Fibroblast of peridontal ligament (primary cell): ENCODE measurements around the gene GP1BA.
A peak's percentile ranks its signal among the peaks of the same experiment; 100 is the strongest.
"Not testable (repeated sequence)": the region's sequence is repeated elsewhere in the genome, so short reads cannot be mapped to it uniquely, and the experiment has no call there.

Experiments used
- DNase-seq: peaks from one replicate; pipeline ENCODE4 v3.0.0-alpha.2; 2010; ENCODE audit errors: extremely low read depth

GP1BA gene

DNA sequence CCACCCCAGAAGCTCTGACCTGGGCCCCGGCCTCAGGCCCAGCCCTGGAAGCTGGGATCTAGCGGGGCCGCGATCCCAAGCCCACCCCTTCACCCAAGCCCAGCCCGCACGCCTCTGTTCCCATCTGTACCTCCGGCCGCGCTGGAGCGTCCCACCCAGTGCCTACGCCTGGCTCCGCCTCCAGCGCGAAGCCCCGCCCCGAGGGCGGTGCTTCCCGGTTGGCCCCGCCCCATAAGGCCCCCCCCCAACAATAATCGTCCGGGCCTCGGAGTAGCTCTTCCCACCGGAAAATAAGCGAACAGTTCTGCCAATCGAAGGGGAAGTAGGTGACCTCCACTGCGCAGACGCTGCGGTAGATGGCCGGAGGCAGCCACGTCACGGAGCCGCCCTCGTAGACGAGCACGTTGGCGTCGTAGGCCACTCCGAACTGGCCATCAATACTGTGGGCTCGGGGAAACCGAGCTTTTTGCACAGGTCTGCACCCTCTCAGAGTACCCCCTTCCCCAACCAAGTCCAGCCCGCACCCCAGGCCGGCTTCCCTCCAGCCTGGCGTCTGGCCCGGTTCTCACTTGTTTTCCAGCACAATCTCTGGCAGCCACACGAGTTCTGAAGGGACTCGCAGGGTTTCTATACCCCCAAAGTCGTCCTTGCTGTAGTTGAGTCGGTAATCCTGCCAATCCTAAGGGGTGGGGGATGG is 30.3 kb upstream of the GP1BA start:
- DNase-seq = no peak

DNA sequence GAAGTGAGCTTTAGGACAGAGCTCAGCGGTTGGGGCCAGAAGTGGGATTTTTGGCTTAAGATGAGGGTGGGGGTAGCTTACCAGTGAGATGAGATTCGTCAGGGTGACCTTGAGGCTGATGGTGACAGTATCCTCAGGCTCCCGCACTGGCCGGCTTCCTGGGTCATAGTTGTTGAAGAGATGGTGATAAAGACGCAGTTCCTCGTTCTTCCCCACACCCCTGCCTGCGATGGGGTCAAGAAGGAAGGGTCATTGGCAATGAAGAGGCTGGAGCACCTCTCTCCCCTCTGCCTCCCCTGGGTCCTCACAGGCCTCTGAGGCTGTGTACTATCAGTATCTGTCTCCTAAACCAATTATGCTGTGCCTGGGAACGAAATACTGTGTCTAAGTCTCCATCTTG is 29.5 kb upstream of the GP1BA start:
- DNase-seq = no peak

DNA sequence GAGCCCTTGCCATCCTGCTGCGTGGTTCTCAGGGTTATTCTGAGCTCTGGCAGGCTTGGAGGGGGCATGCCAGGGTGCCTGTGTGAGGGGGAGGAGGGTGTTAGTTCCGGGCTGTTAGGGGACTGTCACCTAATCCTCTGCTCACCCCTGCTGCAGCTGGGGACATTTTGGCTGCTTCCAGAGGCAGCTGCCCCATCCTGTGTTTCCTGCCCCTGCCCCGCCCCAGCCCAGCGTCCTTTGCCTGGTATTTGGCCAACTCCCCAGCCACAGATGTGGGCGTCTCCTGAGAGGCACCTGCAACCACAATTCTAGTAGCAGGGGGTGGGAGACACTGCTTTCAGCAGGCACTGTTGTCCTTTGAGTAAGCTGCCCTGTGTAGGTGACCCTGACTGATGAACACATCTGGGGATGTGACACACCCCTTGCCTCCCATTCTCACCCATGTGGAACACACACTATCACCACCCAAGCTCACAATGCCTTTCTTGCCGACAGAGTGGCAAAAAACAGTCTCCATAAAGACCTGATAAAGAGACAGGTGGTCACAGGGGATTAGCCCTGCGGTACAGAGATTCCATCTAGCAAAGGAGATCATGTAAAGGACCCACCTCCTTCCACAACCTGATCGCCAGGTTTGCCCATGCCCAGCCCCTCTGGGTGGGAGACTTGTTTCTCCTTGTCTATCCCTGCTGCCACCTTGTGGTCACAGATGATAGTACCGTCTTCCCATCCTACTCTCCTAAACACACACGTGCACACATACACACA is 28.8 kb upstream of the GP1BA start, which contains the start of gene CHRNE:
Gene CHRNE, minus strand, starts transcription at position 48 of the 768 bp plus-strand sequence. Its CDS starts 35 bp downstream, at position 13.
- DNase-seq = peak; percentile 74

DNA sequence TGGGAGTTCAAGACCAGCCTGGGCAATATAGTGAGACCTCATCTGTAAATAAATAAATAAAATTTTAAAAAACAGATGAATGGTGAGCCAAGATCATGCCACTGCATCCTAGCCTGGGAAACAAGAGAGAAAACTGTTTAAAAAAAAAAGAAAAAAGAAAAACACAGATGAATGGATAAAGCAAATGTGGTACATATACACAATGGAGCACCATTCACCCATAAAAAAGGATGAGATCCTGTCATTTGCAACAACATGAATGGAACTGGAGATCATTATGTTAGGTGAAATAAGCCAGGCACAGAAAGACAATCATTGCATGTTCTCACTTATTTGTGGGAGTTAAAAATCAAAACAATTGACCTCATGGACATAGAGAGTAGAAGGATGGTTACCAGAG is 25.4 kb upstream of the GP1BA start:
- not testable (repeated sequence) for DNase-seq

DNA sequence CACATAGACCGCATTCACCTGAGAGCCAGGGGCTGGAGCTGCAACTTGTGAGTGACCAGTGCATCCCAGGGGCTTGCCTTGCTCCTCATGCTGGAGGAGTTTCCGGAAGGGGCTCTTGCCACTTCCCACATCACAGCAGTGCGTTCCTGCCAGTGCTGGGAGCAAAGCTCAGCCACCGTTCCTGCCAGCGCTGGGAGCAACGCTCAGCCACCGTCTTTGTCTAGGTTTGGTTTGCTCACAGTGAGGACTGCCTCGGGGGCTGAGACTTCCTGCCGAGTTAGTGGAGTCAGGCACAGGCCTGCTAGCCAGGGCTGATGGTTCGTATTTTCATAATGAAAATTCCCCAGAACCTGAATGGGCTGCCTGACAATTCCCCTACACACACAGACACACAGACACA is 23.8 kb upstream of the GP1BA start:
- no peak for DNase-seq

DNA sequence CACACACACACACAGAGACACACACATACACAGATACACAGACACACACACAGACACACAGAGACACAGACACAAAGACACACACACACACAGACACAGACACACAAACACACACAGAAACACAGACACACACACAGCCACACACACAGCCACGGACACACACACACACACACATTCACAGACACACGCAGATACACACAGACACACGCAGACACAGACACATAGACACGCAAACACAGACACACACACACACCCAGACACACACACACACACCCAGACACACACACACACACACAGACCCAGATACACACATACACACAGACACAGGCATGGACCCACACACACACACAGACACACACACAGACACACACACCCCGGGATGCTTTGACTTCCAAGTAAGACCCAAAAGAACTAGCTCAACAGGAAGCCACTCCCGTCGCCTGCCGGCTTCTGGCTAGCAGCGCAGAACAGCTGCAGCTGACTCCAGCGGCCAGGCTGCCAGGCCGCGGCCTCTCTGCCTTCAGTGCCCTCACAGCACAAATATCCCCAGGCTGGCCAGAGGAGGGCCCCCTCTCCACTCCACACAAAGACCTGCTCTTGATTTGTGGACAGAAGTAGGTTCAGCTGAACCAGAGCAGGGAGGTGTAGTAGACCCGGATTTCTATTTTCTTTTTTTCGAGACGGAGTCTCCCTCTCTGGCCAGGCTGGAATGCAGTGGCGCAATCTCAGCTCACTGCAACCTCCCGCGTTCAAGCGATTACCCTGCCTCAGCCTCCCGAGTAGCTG is 23.2 kb upstream of the GP1BA start:
- DNase-seq = peak; percentile 92

DNA sequence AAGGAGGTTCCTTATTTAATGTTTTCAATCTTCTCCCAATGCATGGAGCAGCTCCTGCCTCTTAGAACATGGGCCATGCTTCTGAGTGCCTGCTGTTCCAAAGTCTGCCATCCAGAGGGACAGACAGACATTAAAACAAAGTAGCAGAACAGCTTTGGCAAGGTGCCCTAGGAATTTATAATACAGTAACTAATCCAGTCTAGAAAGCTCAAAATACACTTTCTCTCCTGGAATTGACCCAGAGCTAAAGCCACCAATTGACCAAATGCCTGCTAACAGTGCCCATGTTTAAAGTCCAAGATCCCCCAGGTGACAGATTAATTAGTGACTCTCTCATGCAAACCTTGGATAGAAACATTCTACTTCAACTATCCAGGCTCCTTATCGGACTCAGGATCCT is 18.1 kb upstream of the GP1BA start:
- peak; percentile 43 for DNase-seq

DNA sequence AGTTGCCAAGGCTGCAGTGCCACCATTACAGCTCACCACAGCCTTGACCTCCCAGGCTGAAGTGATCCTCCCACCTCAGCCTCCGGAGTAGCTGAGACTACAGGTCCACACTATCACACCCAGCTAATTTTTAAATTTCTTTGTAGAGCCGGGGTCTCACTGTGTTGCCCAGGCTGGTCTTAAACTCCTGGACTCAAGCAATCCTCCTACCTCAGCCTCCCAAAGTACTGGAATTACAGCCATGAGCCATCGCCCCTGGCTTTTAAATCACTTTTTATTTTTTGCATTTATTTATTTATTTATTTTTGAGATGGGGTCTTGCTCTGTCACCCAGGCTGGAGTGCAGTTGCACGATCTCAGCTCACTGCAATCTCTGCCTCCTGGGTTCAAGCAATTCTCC is 17.5 kb upstream of the GP1BA start:
- not testable (repeated sequence) for DNase-seq

DNA sequence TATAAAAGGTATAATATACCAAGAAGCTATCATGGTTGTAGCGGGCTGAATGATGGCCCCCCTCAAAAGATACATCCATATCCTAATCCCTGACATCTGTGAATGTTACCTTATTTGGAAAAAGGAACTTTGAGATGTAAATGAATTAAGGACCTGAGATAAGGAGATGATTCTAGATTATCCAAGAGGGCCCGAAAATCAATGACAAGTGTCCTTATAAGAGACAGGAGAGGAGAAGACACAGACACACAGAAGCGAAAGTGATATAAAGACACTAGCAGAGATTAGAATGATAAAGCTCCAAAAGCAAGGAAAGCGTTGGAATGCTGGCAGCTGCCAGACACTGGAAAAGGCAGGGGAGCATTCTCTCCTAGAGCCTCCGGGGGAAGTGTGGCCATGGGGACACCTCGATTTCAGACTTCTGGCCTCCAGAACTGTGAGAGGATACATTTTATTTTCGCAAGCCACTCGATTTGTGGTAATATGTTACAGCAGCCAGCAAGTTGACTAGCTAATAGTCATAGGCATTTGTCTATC is 12.5 kb upstream of the GP1BA start:
- DNase-seq = no peak

DNA sequence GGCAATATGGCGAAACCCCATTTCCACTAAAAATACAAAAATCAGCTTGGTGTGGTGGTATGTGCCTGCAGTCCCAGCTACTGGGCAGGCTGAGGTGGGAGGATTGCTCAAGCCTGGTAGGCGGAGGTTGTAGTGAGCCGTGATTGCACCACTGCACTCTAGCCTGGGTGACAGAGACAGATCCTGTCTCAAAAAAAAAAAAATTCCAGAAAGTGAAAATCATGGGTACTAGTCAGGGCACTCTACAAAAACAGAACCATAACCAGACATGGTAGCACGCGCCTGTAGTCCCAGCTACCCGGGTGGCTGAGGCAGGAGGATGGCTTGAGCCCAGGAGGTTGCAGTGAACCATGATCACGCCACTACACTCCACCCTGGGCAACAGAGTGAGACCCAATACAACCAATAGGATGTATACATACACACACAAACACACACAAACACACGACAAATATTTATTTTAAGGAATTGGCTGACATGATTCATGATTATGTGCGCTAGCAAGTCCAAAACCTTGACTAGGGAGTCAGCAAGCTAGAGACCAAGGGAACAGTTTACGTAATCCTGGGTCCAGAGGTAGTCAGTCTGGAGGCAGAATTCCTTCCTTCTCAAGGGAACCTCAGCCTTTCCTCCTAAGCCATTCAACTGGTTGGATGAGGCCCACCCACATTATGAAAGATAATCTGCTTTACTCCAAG is 11.6 kb upstream of the GP1BA start:
- DNase-seq = peak; percentile 56

DNA sequence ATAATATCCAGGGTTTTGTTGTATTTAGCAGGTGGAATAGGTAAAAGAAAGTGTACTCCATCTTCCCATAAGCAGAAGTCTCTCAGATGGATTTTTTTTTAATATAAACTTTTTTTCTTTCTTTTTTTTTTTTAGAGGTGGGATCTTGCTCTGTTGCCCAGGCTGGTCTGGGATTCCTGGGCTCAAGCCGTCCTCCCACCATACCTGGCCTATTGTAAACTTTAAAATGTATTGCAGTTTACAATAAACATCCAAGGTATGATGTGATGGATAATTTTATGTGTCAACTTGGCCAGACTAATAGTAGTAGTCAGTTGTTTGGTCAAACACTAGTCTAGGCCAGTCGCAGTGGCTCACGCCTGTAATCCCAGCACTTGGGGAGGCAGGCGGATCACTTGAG is 10.8 kb upstream of the GP1BA start:
- DNase-seq = no peak

DNA sequence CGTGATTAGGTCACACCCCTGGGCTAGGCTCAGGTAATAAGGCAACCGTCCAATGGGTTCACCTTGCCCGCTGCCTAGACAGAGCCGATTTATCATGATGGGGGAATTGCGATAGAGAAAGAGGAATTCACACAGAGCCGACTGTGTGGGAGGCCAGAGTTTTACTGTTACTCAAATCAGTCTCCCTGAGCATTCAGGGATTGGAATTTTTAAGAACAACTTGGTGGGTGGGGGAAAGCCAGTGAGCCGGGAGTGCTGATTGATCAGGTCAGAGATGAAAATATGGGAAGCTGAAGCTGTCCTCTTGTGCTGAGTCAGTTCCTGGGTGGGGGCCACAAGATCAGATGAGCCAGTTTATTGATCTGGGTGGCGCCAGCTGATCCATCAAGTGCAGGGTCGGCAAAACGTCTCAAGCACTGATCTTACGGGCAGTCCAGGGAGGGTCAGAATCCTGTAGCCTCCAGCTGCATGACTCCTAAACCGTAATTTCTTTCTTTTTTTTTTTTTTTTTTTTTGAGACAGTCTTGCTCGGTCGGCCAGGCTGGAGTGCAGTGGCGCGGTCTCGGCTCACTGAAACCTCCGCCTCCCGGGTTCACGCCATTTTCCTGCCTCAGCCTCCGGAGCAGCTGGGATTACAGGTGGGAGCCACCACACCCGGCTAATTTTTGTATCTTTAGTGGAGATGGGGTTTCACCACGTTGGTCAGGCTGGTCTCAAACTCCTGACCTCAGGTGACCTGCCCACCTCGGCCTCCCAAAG is 5.3 kb upstream of the GP1BA start:
- not testable (repeated sequence) for DNase-seq

DNA sequence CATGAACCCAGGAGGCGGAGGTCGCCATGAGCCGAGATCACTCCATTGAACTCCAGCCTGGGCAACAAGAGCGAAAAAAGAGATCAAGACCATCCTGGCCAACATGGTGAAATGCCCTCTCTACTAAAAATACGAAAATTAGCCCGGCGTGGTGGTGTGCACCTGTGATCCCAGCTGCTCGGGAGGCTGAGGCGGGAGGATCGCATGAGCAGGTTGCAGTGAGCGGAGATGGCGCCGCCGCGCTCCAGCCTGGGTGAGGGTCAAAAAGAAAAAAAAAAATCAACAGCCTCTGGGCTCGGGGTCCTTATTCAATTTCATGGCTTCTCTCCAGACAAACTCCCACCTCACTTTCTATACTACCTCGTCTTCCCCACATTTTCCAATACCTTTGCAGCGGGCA is 3.2 kb upstream of the GP1BA start:
- DNase-seq = no peak

DNA sequence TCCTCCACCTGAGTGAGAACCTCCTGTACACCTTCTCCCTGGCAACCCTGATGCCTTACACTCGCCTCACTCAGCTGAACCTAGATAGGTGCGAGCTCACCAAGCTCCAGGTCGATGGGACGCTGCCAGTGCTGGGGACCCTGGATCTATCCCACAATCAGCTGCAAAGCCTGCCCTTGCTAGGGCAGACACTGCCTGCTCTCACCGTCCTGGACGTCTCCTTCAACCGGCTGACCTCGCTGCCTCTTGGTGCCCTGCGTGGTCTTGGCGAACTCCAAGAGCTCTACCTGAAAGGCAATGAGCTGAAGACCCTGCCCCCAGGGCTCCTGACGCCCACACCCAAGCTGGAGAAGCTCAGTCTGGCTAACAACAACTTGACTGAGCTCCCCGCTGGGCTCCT is 679 bp downstream of the GP1BA start:
- DNase-seq = no peak

DNA sequence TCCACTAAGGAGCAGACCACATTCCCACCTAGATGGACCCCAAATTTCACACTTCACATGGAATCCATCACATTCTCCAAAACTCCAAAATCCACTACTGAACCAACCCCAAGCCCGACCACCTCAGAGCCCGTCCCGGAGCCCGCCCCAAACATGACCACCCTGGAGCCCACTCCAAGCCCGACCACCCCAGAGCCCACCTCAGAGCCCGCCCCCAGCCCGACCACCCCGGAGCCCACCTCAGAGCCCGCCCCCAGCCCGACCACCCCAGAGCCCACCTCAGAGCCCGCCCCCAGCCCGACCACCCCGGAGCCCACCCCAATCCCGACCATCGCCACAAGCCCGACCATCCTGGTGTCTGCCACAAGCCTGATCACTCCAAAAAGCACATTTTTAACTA is 1.6 kb downstream of the GP1BA start:
- DNase-seq = no peak

DNA sequence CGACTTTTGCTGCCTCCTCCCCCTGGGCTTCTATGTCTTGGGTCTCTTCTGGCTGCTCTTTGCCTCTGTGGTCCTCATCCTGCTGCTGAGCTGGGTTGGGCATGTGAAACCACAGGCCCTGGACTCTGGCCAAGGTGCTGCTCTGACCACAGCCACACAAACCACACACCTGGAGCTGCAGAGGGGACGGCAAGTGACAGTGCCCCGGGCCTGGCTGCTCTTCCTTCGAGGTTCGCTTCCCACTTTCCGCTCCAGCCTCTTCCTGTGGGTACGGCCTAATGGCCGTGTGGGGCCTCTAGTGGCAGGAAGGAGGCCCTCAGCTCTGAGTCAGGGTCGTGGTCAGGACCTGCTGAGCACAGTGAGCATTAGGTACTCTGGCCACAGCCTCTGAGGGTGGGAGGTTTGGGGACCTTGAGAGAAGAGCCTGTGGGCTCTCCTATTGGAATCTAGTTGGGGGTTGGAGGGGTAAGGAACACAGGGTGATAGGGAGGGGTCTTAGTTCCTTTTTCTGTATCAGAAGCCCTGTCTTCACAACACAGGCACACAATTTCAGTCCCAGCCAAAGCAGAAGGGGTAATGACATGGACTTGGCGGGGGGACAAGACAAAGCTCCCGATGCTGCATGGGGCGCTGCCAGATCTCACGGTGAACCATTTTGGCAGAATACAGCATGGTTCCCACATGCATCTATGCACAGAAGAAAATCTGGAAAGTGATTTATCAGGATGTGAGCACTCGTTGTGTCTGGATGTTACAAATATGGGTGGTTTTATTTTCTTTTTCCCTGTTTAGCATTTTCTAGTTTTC is 2.3 kb downstream of the GP1BA start:
- DNase-seq = peak; percentile 38

DNA sequence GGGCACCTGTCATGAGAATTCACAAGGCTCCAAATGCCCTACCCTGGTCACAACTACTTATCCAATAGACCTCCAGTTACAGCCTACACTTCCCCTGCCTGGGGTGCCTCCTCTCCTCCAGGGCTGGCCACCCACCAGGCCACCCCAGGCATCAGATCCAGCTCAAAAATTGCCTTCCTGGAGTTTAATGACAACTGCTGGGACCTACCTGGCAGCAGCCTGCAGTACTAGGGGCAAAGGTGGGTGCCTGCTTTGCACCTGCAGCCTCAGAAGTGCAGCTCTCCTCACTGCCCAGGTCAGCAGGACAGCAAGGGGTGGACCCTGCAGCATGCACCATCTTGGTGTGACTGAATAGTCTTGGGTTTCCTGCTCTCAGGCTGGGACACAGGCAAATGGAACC is 3.6 kb downstream of the GP1BA start:
- no peak for DNase-seq

DNA sequence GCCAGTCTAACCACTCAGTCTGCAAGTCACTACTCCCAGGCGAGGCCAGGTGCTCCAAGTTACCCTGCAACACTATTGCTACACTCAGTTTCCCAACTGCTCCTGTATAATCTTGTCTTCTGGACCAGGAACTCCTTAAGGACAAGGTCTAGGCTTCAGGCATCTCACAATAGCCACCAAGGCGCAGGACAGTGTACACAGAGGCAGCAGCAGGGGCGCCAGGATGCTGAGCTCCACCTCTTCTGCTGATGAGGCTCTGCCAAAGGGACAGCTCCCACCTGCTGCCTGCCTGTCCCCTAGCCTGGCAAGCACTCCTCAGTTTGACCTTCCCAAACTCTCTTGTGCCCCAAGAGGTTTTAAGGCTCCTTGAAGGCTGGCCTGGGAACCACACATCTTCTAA is 4.4 kb downstream of the GP1BA start:
- no peak for DNase-seq

DNA sequence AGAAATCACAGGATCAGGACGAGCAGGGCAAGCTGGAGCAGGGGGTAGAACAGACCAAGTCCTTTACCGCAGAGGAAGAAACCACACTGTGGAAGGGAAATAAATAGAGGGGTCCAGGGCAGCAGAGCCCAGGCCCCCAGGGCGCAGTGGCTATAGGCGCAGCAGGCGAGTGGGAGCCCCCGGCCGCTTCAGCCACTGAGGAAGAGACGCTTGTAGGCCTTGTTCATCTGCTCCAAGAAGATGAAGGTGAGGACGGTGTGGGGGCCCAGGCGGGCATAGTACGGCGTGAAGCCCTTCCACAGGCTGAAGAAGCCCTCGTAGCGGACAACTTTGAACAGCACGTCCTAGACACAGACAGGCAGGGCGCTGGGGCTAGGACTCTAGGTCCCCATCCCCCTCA is 5.5 kb downstream of the GP1BA start:
- DNase-seq = no peak

DNA sequence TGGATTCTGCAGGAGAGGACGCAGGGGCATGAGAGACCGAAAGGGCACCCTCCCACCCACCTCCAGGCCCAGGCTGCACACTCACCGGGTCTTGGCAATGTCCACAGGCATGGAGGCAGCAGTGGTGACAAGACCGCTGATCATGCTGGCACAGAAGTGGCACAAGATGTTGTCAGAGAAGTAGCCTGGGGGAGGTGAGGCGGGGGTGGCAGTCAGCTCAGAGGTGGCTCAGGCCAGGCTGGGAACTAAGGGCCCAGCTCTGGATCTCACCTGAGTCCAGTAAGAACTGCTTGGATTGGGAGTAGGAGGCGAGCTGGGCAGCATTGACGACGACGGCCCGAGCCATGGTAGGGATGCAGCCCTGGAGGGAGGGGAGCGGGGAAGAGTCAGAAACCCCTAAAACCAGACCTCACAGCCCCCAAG is 6.0 kb downstream of the GP1BA start:
- DNase-seq = no peak
